ENCODE results near the gene PEPD.
A peak's percentile ranks its signal among the peaks of the same experiment; 100 is the strongest.

PEPD gene

GRCh38 chr19:33393286-33394005 is 128.1 kb downstream of the PEPD start:
- no peak for DNase-seq

DNA sequence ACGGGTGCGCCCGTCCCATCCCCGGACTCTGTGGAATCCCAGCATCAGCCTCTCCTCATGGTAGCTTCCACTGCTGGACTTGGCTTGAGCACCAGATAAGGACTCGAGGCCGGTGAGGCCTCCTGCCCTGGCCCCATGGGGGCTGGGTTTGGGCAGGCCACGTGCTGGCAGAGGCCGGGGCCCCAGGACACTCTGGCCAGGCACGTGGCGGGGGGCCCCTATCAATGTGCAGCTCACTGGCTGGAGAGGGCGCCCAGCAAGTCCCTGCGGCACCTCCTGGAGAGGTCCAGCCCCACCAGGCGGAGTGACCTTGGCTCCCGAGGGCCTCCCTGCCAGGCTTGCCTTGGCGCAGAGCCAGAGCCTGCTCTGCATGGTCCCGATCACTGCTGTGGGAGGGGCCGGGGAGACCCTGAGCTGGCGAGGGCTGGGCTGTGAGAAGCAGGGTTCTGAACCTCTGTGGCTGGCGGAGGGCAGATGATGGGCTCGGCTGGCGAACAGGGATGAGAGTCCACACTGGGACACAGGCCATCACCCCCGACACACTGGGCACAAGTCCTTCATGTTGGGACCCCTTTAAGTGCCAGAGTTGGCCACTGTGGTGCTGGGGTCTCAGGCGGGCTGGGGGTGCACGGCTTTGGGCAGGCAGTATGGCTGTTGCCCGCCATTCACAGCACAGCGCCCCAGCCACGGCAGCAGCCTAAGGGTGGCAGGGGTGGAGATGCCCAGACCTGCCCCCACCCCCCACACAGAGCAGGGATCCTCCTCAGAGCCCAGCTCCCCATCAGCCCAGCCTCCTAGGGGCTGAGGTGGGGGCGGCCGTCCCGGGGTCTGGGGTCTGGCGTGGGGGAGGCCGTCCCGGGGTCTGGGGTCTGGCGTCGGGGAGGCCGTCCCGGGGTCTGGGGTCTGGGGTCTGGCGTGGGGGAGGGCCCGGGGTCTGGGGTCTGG is 129.0 kb downstream of the PEPD start:
- DNase-seq = peak in 1 of 5 experiments; percentile 6

GRCh38 chr19:33391631-33392249 is 129.9 kb downstream of the PEPD start:
- DNase-seq = no peak

DNA sequence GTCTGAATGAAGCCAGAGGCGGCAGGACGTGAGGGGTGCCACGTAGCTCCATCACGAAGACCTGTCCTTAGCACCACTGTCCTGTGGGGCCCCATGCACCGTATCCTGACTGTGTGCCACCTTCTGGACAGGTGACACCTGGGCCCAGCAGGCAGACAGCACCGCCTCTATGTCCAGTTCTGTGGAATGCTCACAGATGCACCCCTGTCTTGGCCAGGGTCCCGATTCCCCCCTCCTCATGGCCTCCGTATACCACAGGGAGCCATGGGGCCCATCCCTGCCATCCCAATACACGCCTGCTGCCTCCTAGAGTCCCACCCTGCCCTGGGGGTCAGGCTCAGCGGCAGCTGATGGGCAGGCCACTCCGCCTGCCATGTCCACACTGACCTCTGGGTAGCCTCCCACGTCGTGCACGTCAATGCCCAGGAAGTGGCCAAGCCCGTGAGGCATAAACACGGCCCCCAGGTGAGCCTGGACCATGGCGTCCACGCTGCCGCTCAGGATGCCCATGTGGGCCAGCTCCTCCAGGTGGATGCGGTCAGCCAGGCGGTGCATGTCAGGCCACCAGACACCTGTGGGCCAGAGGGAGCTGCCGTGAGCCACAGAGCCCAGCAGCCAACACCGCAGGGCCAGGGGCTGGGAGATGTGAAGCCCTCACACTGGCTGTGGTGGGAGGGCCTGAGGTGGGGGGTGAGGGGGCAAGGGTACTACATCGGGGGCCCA is 130.5 kb downstream of the PEPD start:
- no peak for DNase-seq

DNA sequence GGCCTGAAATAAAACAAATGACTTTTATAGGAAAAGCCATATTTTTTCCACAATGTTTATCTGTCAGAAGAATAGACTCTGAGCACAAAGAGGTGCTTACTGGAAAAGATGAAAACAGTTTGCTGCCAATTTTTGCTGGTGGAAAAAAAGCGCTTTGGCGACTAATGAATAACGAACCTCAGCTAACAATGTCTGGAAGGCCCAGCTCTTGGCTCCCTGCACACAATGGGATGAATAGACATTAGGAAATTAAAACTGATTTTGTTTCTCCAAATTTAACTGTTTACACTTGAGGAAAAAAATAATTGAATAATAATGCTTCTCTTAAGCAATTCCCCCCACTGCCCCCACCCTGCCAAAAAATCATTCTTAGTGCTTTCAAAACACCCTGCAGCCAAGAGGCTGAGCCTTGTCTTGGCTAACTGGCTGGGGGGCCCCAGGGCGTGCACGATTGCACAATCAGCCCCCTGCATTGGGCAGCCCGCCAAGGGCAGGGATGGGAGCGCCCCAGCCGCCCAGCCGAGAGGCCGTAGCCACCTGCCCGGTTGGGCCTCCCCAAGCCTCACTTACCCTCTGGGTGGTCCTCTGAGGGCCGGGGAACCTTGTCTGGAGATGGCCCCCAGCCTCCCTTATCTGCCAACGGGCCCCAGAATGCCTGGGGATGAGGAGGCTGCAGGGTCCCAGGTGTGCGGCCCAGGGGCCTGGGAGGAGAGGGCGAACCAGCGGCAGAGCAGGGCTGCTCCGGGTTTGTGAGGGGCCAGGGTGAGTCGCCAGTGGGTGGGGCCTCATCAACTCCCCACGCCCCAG is 131.3 kb downstream of the PEPD start:
- peak in 1 of 5 experiments; percentile 7 for DNase-seq

- DNase-seq = no peak
Observed at GRCh38 chr19:33389421-33390100, 132.0 kb downstream of the PEPD start.

DNA sequence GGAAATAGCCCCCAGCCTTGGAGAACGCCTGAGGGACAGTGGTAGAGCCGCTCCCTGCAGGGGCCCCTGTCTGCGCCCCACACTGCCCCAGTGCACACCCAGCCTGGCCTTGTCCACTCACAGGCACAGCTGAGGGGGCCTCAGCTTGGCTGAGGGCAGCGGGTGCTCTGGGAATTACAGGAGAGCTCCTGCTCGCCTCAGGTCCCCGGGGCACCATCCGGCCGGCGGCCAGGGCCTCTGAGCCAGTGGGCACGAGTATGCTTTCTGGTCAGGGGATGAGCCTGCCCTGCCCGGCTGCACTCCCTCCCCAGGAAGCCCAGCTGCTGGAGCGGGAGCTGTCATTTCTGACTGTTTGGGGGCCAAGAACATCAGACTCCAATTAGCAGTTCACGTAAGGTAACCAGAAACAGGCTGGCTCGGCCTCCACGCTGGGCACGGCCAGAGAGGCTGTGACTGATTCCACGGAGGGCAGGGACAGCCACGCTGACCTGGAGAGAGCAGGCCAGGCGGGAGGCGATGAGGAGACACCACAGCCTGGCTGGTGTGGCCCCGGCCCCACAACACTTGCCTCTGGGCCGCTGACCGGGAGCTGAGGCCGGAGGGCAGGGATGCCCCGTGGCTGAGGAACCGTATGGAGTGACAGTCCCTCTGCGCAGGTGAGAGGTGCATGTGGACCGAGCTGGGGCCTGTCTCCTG is 132.7 kb downstream of the PEPD start:
- peak in 1 of 5 experiments; percentile 9 for DNase-seq

GRCh38 chr19:33388231-33388724 is 133.3 kb downstream of the PEPD start:
- peak in 1 of 5 experiments; percentile 6 for DNase-seq

GRCh38 chr19:33387351-33388230 is 134.0 kb downstream of the PEPD start:
- no peak for DNase-seq

DNA sequence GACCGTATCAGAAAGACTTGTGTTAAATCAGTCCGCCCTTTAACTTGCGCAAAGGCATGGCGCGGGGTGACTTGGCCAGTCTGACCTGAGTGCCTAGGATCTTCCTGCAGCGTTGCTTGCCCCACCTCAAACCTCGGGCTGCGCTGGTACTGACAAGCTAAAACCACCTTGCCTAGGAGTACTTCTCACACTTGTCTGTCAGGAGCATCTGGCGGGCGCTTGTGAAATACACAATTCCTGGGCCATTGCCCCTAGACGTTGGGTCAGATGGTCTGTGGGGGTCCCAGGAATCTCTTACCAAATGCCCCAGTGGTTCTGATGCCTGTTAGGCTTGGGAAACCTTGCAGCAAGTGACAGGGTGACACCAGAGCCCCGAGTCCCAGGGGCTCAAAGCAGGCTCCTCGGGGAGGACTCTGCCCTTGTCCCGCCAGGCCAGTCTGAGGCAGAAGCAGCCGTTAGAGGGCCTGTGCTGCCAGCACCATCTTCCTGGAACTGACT is 135.2 kb downstream of the PEPD start:
- no peak for DNase-seq

DNA sequence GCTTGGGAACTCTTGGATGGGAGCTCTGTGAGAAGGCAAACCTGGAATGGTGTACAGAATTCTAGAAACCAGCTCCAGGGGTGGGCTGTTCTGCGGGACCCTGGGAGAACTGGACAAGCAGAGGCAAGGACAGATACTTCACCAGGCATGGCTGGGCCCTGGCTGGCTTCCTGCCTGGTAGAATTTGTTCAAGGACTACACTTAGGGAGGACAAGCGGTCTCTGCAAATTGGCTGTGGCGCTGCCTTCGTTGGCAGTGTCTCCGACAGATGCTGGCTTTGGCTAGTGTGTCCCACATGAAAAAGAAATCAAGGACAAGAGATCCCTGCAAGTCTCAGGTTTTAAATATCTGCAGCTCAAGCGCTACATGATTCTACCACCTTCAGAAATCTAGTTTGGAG is 135.6 kb downstream of the PEPD start:
- DNase-seq = no peak

DNA sequence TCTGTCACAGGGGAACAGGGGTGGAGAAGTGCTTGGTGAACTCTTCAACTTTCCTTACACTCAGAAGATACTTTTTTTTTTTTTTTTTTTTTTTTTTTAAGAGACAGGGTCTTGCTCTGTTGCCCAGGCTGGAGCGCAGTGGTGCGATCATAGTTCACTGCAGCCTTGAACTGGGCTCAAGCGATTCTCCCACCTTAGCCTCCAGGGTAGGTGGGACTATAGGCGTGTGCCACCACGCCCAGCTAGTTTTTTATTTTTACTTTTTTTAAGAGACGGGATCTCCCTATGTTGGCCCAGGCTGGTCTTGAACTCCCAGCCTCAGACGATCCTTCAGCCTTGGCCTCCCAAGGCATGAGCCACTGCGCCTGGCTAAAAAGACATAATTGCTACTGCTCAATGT is 136.6 kb downstream of the PEPD start:
- no peak for DNase-seq

DNA sequence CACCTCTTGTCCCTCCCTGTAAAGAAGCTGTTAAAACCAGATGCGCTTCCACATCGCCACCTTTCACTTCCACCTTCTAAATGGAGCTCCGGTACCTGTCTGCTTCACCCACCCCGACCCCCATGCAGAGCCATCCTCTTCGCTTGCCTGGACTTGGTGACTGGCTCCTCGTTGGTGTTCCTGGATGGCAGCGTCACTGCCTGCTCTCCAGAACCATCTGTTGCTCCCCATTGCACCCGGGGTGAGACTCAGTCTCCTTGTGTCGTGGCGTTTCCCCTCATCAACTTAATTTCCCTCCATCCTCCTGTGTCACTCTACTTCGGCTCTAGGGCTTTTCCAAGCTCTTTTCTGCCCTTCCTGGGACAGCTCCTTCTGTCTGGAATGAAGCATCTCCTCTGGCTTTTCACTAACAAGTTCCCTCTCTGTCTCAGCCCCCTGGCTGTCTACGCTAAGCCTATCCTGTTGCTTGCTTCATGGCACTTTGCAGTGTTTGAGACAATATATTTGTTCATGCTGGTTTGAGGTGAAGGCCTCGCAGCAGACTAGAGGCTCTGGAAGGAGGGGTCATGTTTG is 137.8 kb downstream of the PEPD start:
- DNase-seq = no peak

- DNase-seq = no peak
Observed at GRCh38 chr19:33382982-33383381, 138.6 kb downstream of the PEPD start.

DNA sequence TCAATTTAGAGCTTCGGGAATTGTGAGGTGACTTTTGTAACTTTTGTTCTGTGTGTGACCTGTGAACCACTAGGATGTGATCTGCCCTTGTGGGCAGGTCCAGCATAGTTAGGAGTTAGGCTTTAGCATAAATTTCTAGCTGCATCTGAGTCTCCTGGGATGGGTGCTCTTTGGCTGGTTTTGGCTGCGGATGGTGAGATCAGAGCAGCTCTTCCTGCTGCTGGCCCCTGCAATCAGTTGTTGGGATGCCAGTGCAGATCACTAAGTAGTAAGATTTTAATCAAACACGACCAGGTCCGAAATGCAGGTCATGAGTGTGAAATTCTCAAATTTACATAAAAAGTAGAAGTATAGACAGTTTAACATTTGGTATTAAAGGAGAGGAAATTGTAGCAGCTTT is 139.6 kb downstream of the PEPD start:
- DNase-seq = no peak

DNA sequence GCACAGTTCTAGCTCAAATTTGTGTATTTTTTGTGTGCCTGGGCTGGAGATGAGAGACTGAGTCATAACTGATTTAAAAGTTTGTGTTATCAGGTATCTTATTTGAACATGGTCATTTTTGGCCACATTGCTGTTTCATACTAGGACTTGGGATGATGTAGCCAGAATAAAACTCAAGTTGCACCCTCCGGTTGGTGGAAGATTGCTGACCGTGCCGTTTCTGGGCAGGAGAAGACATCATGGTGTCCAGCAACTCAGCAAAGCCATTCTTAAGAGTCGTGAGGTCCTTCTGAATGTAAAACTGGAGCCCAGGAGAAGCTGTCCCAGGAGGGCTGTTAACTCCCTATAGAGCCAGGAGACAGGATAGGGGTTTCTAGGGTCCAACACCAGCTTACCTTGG is 140.5 kb downstream of the PEPD start:
- no peak for DNase-seq

DNA sequence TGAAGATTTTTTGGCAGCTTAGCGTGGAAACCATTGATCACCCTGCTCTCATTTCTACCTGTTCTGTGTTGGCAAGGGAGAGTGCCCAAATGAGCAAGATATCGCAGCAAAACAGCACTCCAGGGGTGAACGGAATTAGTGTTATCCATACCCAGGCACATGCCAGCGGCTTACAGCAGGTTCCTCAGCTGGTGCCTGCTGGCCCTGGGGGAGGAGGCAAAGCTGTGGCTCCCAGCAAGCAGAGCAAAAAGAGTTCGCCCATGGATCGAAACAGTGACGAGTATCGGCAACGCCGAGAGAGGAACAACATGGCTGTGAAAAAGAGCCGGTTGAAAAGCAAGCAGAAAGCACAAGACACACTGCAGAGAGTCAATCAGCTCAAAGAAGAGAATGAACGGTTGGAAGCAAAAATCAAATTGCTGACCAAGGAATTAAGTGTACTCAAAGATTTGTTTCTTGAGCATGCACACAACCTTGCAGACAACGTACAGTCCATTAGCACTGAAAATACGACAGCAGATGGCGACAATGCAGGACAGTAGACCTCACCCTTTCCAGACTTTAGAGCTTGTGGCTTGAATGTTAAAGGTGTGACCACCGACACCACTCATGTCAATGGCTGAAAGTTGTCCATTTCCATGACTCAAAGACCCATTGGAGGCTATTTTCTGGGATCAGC is 142.3 kb downstream of the PEPD start:
- DNase-seq = no peak
